Rectal smooth muscle tissue (tissue), 1 donor: Measurements from ENCODE around the gene MARK3.

Experiments used
- H3K27ac ChIP-seq: one replicate; pipeline ENCODE4 v1.7.0; 2013; ENCODE audit warnings: low read depth, low read length, inconsistent platforms
- H3K27me3 ChIP-seq: one replicate; pipeline ENCODE4 v1.7.0; 2013; ENCODE audit warnings: low read length; ENCODE audit not compliant: control insufficient read depth, insufficient read depth
- H3K36me3 ChIP-seq: one replicate; pipeline ENCODE4 v1.7.0; 2013; ENCODE audit warnings: low read length; ENCODE audit not compliant: control insufficient read depth, insufficient read depth
- H3K4me1 ChIP-seq: one replicate; pipeline ENCODE4 v1.7.0; 2013; ENCODE audit warnings: low read length; ENCODE audit not compliant: control insufficient read depth, insufficient read depth
- H3K4me3 ChIP-seq: one replicate; pipeline ENCODE4 v1.7.0; 2013; ENCODE audit warnings: low read length
- H3K9ac ChIP-seq: one replicate; pipeline ENCODE4 v1.7.0; 2013; ENCODE audit warnings: low read length

The MARK3 gene

DNA sequence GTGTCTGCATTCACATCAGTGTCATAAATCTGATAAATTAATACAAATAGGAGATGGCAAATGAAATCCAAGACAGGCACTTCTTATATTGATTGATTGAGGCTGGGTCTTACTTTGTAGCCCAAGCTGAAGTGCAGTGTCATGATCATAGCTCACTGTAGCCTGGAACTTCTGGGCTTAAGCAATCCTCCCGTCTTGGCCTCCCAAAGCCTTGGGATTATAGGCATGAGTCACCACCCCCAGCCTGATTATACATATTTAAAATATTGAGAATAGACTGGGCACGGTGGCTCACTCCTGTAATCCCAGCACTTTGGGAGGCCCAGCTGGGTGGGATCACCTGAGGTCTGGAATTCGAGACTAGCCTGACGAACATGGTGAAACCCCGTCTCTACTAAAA is 51.3 kb downstream of the MARK3 start:
- peaks cover 2% of the 10 kb centered on the region for H3K36me3 ChIP-seq
- H3K4me3 ChIP-seq = no peak overlapping the region
- H3K9ac ChIP-seq = no peak overlapping the region
- no peaks in the 10 kb centered on the region for H3K4me1 ChIP-seq
- no peak overlapping the region for H3K27ac ChIP-seq
- no peaks in the 10 kb centered on the region for H3K27me3 ChIP-seq

DNA sequence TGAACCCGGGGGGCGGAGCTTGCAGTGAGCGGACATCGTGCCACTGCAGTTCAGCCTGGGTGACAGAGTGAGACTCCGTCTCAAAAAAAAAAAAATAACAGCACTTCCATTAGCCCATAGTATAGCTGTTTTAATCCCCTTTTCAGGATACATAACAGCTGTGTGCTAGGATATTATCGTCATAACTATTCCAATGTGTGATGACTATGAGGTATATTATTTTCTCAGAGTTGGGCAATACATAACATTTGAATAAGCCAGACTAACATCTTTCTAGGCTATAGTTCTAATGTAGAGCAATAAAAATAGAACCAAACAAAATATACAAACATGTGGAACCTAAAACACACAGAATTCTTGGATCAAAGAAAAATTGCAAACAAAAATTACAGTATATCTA is 57.1 kb downstream of the MARK3 start:
- Histone ChIP-seq H3K36me3 (peaks cover 2% of the 10 kb centered on the region), H3K4me3 (no peak overlapping the region)

DNA sequence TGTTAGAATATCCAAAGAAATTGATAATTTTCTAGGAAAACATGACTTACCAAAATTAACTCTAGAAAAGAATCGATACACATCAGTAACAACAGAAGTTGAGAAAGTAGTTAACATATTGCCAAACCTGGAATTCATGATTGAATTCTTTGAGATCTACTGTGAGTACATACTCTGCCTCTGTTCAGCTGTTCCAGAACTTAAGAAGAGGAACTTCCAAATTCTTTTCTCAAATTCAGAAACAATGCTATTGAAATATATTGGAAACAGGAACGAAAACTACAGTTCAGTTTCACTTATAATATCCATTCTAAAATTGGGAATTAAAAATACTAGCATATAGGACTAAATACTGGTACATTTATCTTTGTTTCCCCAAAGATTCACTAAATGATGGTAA is 57.9 kb downstream of the MARK3 start:
- no peaks in the 10 kb centered on the region for H3K27me3 ChIP-seq
- no peak overlapping the region for H3K9ac ChIP-seq
- H3K4me3 ChIP-seq = no peak overlapping the region
- peaks cover 2% of the 10 kb centered on the region for H3K36me3 ChIP-seq
- no peak overlapping the region for H3K27ac ChIP-seq
- H3K4me1 ChIP-seq = peaks cover 3% of the 10 kb centered on the region

More for the DNA sequence above, 57.1 kb downstream of the MARK3 start:
- H3K9ac ChIP-seq = no peak overlapping the region
- H3K27ac ChIP-seq = no peak overlapping the region
- H3K27me3 ChIP-seq = no peaks in the 10 kb centered on the region
- H3K4me1 ChIP-seq = peaks cover 3% of the 10 kb centered on the region

DNA sequence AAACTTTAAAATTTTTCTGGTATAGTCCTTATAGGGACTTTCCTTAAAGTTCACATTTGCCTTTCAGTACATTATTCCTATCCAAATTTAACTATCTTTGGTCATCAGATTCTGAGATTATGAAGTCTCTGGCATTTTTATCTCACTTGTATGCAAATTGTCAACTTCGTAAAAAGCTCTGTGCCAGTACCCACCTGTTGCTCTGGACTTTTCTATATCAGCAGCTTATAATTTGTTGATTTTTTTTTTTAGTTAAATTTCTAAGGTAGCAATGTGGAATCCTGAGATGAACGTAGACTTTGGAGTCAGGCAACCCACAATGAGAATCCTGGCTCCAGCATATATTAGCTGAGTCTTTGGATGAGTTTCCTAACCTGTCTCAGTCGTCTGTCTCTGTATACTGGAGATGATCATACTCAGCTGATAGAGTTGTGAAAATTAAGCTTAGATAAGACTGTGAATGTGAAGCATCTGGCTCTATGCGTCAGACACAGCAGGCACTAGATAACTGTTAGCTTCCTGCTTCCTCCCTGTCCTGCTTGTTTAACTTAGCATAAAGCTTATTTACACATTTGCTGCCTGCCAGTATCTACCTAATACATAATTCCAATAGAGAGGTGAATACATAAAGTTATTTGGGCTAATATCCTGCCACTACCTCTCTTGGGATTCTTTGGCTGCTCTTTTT is 59.8 kb downstream of the MARK3 start:
- no peak overlapping the region for H3K27ac ChIP-seq
- peaks cover 2% of the 10 kb centered on the region for H3K36me3 ChIP-seq
- H3K27me3 ChIP-seq = no peaks in the 10 kb centered on the region
- H3K9ac ChIP-seq = no peak overlapping the region
- H3K4me1 ChIP-seq = peaks cover 3% of the 10 kb centered on the region
- no peak overlapping the region for H3K4me3 ChIP-seq

DNA sequence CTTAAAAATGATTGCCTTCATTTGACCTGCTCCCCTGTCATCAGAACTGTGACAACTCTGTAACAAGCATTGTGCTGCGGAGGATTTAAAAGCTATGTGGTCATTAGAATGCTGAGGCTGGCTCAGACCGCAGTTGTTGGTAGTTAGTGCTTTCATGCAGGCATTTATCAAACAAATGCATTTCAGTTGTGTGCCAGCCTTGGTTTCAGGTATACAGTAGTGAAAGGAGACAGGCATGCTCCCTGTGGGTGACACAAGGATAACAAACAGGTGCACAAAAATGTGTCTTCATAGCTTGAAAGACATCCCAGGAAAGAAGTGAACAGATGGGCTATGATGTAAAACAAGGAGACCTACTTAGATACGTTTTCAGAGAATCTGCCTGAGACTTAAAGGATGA is 60.6 kb downstream of the MARK3 start:
- Histone ChIP-seq H3K4me1 (peaks cover 3% of the 10 kb centered on the region), H3K36me3 (no peaks in the 10 kb centered on the region), H3K9ac (no peak overlapping the region)

DNA sequence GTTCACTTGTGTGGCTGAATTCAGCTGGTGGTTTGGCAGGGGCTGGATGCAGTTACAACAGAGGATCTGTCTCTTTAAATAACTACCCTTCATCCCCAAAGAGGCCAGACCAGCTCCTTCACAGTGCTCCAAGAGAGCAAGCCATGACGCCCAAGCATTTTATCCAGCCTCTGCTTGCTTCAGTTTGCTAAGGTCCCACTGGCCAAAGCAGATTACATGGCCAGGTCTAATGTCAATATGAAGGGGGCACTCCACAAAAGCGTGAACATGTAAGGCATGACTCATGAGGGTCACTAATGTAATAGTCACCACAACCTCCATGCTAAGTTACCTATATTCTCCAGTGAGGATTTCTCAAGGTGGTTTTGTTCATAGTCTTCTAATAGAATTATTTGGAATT is 62.9 kb downstream of the MARK3 start:
- H3K4me1 ChIP-seq = peaks cover 3% of the 10 kb centered on the region
- no peak overlapping the region for H3K27ac ChIP-seq

More for the DNA sequence above, 60.6 kb downstream of the MARK3 start:
- Histone ChIP-seq H3K4me3 (no peak overlapping the region), H3K27ac (no peak overlapping the region), H3K27me3 (no peaks in the 10 kb centered on the region)

DNA sequence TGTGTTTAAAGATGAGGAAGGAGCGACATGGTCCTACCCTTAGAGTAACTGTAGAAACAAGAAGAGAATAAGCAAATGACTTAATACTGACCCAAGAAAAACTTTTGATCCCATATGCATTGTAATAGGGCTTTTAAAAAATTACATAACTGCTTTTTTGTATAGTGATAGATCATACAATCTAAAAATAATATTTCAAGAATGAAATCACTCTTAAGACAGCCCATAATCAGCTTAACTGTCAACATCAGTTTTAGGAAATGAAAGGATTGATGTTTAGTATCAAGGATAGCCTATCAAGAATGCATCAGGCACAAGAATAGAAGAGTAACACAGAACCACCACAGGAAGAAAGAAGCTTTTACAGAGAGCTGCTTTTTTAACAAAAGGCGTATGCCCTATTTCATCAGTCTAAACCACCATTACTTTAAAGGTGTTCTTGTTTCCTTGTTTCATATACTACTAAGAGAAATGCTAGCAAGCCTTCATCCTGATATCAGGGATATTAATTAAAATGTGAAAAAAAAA is 64.5 kb downstream of the MARK3 start:
- Histone ChIP-seq H3K9ac (no peak overlapping the region), H3K27me3 (no peaks in the 10 kb centered on the region), H3K4me1 (peaks cover 3% of the 10 kb centered on the region), H3K4me3 (no peak overlapping the region), H3K27ac (no peak overlapping the region), H3K36me3 (no peaks in the 10 kb centered on the region)

More for the DNA sequence above, 62.9 kb downstream of the MARK3 start:
- Histone ChIP-seq H3K9ac (no peak overlapping the region), H3K4me3 (no peak overlapping the region), H3K36me3 (no peaks in the 10 kb centered on the region), H3K27me3 (no peaks in the 10 kb centered on the region)

DNA sequence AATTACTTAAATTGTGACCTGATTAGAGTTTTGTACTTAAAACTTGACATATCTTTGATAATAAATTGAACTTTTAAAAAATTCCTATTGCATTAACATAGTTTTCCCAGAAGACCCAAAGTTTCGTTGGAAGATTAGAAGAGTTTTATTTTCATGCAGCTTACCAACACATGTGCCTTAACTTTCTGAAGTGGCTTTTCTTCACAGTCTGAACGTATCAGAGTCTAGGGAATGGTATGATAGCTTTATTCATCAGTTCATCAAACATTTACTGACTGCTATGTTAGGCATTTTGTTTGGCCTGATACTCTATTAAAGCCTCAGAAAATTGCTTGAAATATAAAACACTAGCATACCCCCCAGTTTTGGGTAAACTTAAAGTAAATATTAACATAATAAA is 65.2 kb downstream of the MARK3 start:
- H3K27ac ChIP-seq = no peak overlapping the region
- peaks cover 3% of the 10 kb centered on the region for H3K4me1 ChIP-seq
- no peak overlapping the region for H3K9ac ChIP-seq
- H3K27me3 ChIP-seq = no peaks in the 10 kb centered on the region
- H3K4me3 ChIP-seq = no peak overlapping the region
- no peaks in the 10 kb centered on the region for H3K36me3 ChIP-seq

DNA sequence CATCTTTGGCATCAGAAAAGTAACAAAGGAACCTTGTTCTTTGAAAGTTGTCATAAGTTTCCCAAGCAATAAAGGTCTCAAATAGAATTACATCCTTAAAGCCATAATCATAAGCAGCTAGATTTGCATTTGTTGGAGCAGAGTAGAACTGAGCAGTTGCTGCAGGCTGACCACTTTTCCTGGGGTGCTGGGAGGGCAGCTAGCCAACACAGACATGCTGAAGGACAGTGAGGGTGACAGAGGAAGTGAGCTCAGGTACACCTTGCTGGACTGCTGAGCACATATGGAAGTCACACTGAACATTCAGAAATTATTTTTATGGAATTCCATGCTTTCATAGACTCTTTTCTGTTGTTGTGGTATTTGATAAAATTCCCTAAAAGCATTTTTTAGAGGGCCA is 66.2 kb downstream of the MARK3 start:
- Histone ChIP-seq H3K4me3 (no peak overlapping the region), H3K36me3 (no peaks in the 10 kb centered on the region), H3K4me1 (no peaks in the 10 kb centered on the region), H3K9ac (no peak overlapping the region), H3K27me3 (no peaks in the 10 kb centered on the region), H3K27ac (no peak overlapping the region)

DNA sequence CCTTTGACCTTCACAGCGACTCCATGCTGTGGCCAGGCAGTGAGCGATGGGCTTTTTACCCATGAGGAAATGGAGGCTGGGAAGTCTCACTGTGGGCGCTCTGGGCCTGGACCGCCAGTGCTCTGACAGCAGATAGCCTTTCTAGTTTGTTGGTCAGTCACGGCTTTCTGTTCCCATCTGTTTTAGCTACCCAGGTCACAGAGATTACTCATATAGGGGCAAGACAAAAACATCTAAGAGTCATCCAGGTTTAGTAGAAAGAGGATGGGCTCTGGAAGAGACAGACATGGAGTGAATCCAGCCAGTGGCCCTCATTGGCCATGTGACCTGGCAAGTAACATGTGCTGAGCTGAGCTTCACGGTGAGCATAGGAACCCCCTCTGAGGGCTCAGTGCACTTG is 68.6 kb downstream of the MARK3 start:
- H3K36me3 ChIP-seq = no peaks in the 10 kb centered on the region
- H3K9ac ChIP-seq = no peak overlapping the region
- no peak overlapping the region for H3K27ac ChIP-seq
- H3K27me3 ChIP-seq = no peaks in the 10 kb centered on the region
- H3K4me3 ChIP-seq = no peak overlapping the region
- H3K4me1 ChIP-seq = no peaks in the 10 kb centered on the region

DNA sequence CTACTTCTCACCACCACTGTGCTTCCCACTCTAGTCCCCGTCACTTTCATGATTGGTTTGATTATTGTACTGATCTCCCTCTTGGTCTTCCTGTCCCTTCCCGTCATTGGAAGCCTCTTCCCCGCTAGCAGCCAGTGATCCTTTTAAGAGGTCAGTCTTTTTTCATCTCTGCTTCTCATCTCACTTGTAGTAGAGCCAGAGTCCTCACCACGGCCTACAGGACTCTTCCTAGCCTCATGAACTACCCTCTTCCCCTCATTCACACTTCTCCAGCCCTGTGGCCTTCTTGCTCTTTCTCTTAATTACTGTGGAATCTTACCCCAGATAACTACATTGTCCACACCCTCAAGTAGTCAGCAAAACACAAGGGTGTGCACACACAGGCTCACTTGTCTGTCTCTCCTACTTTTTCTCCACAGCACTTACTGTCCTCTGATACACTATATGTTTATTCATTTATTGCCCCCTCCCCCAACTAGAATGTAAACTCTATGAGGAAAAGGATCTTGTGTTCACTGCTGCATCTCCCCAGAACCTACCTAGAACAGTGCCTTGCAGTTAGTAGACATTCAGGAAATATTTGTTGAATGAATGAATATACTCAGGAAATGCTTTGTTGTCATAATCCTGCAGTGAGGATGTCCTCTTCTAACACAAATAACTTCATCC is 71.1 kb downstream of the MARK3 start:
- H3K36me3 ChIP-seq = no peaks in the 10 kb centered on the region
- H3K27me3 ChIP-seq = no peaks in the 10 kb centered on the region
- H3K4me1 ChIP-seq = no peaks in the 10 kb centered on the region
- no peak overlapping the region for H3K9ac ChIP-seq
- H3K27ac ChIP-seq = no peak overlapping the region
- no peak overlapping the region for H3K4me3 ChIP-seq

DNA sequence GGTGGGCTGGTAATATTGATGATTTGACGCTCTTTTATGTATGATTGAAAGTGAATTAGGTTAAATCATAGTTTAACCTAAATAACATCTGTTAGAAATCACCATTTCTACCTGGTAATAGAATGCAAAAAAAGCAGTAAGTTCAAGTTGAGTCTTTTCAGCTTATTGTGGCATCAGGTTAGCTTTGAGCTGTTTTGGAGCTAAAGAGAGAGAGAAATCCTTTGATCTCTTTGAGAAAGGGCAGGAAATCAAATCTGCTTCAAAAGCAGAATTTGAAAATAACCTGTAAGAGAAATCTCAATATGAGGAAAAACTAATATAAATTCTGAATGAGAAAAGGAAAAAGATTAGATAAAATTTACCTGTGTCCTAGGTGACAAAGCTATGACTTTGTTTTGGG is 75.2 kb downstream of the MARK3 start:
- H3K36me3 ChIP-seq = peaks cover 15% of the 10 kb centered on the region

DNA sequence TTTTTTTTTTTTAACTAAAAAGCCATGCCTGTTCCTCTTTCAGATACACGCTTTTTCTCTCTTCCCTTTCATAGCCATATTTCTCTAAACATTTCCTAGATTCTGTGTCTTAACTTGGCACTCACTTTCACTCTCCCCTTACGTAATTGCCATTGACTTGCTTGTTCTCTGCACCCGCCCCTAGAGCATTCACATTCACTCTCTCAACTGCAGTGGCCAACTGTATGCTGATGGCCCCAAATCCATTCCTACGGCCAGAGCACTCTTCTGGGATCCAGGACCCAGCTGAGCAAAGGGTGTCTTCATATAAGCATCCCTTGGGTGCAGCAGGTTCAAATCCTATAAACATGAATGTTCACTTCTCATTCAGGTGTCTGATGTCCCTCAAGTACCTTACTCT is 77.9 kb downstream of the MARK3 start:
- Histone ChIP-seq H3K9ac (no peak overlapping the region), H3K36me3 (peaks cover 24% of the 10 kb centered on the region), H3K4me3 (no peak overlapping the region), H3K4me1 (no peaks in the 10 kb centered on the region), H3K27ac (no peak overlapping the region), H3K27me3 (no peaks in the 10 kb centered on the region)

More for the DNA sequence above, 75.2 kb downstream of the MARK3 start:
- H3K27me3 ChIP-seq = no peaks in the 10 kb centered on the region
- H3K4me1 ChIP-seq = no peaks in the 10 kb centered on the region
- no peak overlapping the region for H3K27ac ChIP-seq
- H3K4me3 ChIP-seq = no peak overlapping the region
- H3K9ac ChIP-seq = no peak overlapping the region
